Right renal cortex interstitium (tissue), 3 donors: ENCODE measurements around the gene CTDNEP1. TPM values are rescaled to one million over a fixed set of nuclear protein-coding genes. Genes with fewer than 3 reads are reported as not detected.
A peak's percentile ranks its signal among the peaks of the same experiment; 100 is the strongest.
"Not testable (repeated sequence)": the region's sequence is repeated elsewhere in the genome, so short reads cannot be mapped to it uniquely, and the experiment has no call there.

Experiments used
- DNase-seq, 3 donors: peaks; one replicate each; pipeline ENCODE4 v3.0.0-alpha.2; 2013; ENCODE audit warnings: low read depth in 3 of 3, low spot score in 2 of 3
- polyA plus RNA-seq, 3 donors: library from polyadenylated mRNA; unstranded; fragments of 120-200 nt; gene quantifications; one replicate each; pipeline ENCODE4 v1.2.1, GENCODE V29; 2013; ENCODE audit not compliant: insufficient read length in 3 of 3

Gene CTDNEP1
- polyA plus RNA-seq, 3 donors, result 142 to 144 (median 142) TPM

- no peak for DNase-seq
Observed at GRCh38 chr17:7249214-7249613, 2.3 kb downstream of the CTDNEP1 start.

GRCh38 chr17:7248796-7249195 lies 2.7 kb downstream of the CTDNEP1 start:
- DNase-seq, result no peak

GRCh38 chr17:7246779-7247178 lies 4.8 kb downstream of the CTDNEP1 start:
- DNase-seq, result no peak

GRCh38 chr17:7243838-7244237 lies 7.7 kb downstream of the CTDNEP1 start:
- not testable (repeated sequence) for DNase-seq

GRCh38 chr17:7243453-7243729 lies 8.1 kb downstream of the CTDNEP1 start:
- DNase-seq, result no peak

GRCh38 chr17:7242717-7243452 lies 8.6 kb downstream of the CTDNEP1 start:
- peak; percentile 96 to 100 (median 98) for DNase-seq

- peak; percentile 91 to 95 (median 93) for DNase-seq
Observed at GRCh38 chr17:7241783-7242716, 9.5 kb downstream of the CTDNEP1 start, which contains the start of gene GABARAP. GABARAP (minus strand) TSS chr17:7242449; CDS start chr17:7242330, 119 bp downstream.

GRCh38 chr17:7241090-7241733 lies 10.3 kb downstream of the CTDNEP1 start:
- no peak for DNase-seq

- no peak for DNase-seq
Observed at GRCh38 chr17:7240375-7240774, 11.2 kb downstream of the CTDNEP1 start.

- peak; percentile 99 for DNase-seq
Observed at GRCh38 chr17:7239091-7240027, 12.2 kb downstream of the CTDNEP1 start, which contains the start of gene PHF23. PHF23 (minus strand) TSS chr17:7239457; CDS start chr17:7239279, 178 bp downstream.

GRCh38 chr17:7238420-7239090 lies 13.0 kb downstream of the CTDNEP1 start:
- DNase-seq, result no peak

- DNase-seq, result no peak
Observed at GRCh38 chr17:7237761-7238419, 13.6 kb downstream of the CTDNEP1 start.

GRCh38 chr17:7237266-7237760 lies 14.2 kb downstream of the CTDNEP1 start:
- no peak for DNase-seq

- no peak for DNase-seq
Observed at GRCh38 chr17:7236808-7237207, 14.7 kb downstream of the CTDNEP1 start.

- no peak for DNase-seq
Observed at GRCh38 chr17:7235693-7236665, 15.6 kb downstream of the CTDNEP1 start.

- DNase-seq, result peak in 2 of 3 donors; percentile 89 to 91
Observed at GRCh38 chr17:7234083-7234951, 17.2 kb downstream of the CTDNEP1 start, which contains the start of gene DVL2. DVL2 (minus strand) TSS chr17:7234517; CDS start chr17:7234262, 255 bp downstream.

- DNase-seq, result no peak
Observed at GRCh38 chr17:7233701-7234082, 17.8 kb downstream of the CTDNEP1 start.
